NCI-H1930 (cell line): ENCODE measurements around the gene NDUFV2.
"Not testable (repeated sequence)": the region's sequence is repeated elsewhere in the genome, so short reads cannot be mapped to it uniquely, and the experiment has no call there.

Experiments used
- DNase-seq, 2 experiments: peaks; one replicate each; lab custom pipeline; 2025; lab: John Stamatoyannopoulos, UW

NDUFV2 gene

GRCh38 chr18:9153256-9153655 is 50.8 kb downstream of the NDUFV2 start:
- no peak for DNase-seq

- no peak for DNase-seq
These were observed 54.2 kb downstream of the NDUFV2 start for GRCh38 chr18:9156604-9157249.

GRCh38 chr18:9157806-9158205 is 55.3 kb downstream of the NDUFV2 start:
- DNase-seq: no peak

- DNase-seq: no peak
These were observed 57.5 kb downstream of the NDUFV2 start for GRCh38 chr18:9160014-9160413.

- not testable (repeated sequence) for DNase-seq
These were observed 60.2 kb downstream of the NDUFV2 start for GRCh38 chr18:9162663-9163062.

- DNase-seq: not testable (repeated sequence)
These were observed 61.6 kb downstream of the NDUFV2 start for GRCh38 chr18:9164149-9164548.

GRCh38 chr18:9165883-9166282 is 63.4 kb downstream of the NDUFV2 start:
- DNase-seq: not testable (repeated sequence)

GRCh38 chr18:9169515-9169914 is 67.0 kb downstream of the NDUFV2 start:
- DNase-seq: not testable (repeated sequence)

GRCh38 chr18:9171919-9172318 is 69.4 kb downstream of the NDUFV2 start:
- DNase-seq: not testable (repeated sequence)

- no peak for DNase-seq
These were observed 70.1 kb downstream of the NDUFV2 start for GRCh38 chr18:9172506-9173127.

- no peak for DNase-seq
These were observed 71.3 kb downstream of the NDUFV2 start for GRCh38 chr18:9173770-9174233.

GRCh38 chr18:9174302-9174701 is 71.8 kb downstream of the NDUFV2 start:
- DNase-seq: no peak

- DNase-seq: no peak
These were observed 72.6 kb downstream of the NDUFV2 start for GRCh38 chr18:9175115-9175514.

- no peak for DNase-seq
These were observed 74.5 kb downstream of the NDUFV2 start for GRCh38 chr18:9177031-9177430.

- no peak for DNase-seq
These were observed 75.0 kb downstream of the NDUFV2 start for GRCh38 chr18:9177466-9177865.

- DNase-seq: no peak
These were observed 76.1 kb downstream of the NDUFV2 start for GRCh38 chr18:9178557-9178956.

- DNase-seq: no peak
These were observed 78.8 kb downstream of the NDUFV2 start for GRCh38 chr18:9181275-9181674.

GRCh38 chr18:9182852-9183399 is 80.4 kb downstream of the NDUFV2 start:
- no peak for DNase-seq
